ENCODE measurements around the gene BBS5. TPM values are rescaled to one million over a fixed set of nuclear protein-coding genes. Genes with fewer than 3 reads are reported as not detected.

BBS5 gene
- polyA plus RNA-seq, 5 donors, result 10.2 to 17.8 (median 14.7) TPM

DNA sequence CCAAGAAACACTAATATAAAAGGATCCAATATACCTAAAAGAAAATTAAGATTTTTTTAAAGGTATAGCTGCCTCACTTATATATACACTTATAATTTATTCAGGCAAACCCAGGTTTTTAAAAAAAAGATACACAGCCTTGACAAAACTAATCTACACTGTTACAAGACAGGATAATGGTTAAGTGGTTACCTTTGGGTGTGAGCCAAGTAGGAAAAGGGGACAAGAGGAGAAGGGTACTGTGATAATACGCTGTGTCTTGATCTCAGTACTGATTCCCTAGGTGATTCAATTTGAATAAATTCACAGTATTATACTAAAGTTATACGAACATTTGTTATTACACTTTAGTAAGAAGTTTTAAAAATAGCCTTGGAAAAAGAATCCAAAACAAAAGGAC, 60.9 kb downstream of the BBS5 start:
- no peak for DNase-seq

DNA sequence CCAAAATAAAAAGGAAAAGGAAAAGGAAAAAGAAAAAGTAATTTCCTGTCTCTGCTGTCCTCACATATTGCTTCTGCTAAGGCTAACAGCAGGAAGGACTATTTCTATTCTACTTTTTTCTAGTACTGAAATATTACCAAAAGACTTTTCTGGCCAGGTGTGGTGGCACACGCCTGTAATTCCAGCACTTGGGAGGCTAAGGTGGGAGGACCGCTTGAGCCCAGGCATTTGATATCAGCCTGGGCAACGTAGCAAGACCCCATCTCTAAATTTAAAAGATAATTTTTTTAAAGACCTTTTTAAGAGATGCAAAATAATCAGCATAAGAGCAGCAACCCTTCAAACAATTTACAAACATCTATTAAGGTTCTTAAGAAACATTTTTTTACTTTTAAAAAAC, 63.1 kb downstream of the BBS5 start:
- no peak for DNase-seq

DNA sequence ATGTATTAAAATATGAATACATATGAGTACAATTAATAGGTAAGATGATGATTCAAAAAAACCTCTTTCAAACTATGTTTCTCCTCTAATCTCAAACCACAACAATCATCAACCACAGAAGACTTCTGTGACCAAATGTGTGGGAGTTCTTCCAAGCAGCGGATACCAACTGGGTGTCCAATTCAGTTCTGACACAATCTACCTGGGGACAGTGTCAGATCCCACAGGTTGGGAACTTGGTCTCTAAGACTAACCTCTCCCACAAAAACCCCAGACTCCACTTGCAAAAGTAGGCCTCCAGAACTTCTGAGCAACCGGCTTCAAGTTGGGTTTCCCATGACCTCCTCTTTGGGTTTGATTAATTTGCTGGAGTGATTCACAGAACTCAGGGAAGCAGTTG, 67.5 kb downstream of the BBS5 start:
- DNase-seq, result no peak

Other genes starting within 250 kb of the BBS5 start
- 1 to 10 TPM; 1.9 to 4.3 (median 2.9) TPM for gene LRP2, start 117.0 kb upstream of the BBS5 start, polyA plus RNA-seq (ENCODE audit: insufficient read depth in 1 of 5, insufficient read length in 5 of 5, low replicate concordance in 1 of 5)
- 100 to 1,000 TPM in 1 of 5 donors, 1 to 10 TPM in 4; 1.2 to 126 (median 2.8) TPM for gene KLHL41, start 30.2 kb downstream of the BBS5 start, polyA plus RNA-seq (ENCODE audit: insufficient read depth in 1 of 5, insufficient read length in 5 of 5, low replicate concordance in 1 of 5)
- 10 to 100 TPM; 33.7 to 46.5 (median 41.4) TPM for gene FASTKD1, start 94.4 kb downstream of the BBS5 start, polyA plus RNA-seq (ENCODE audit: insufficient read depth in 1 of 5, insufficient read length in 5 of 5, low replicate concordance in 1 of 5)
- gene PPIG, start 104.9 kb downstream of the BBS5 start, polyA plus RNA-seq (ENCODE audit: insufficient read depth in 1 of 5, insufficient read length in 5 of 5, low replicate concordance in 1 of 5), result 100 to 1,000 TPM in 1 of 5 donors, 10 to 100 TPM in 4; 63.2 to 111 (median 94.8) TPM
- 1 to 10 TPM; 1.1 to 4.2 (median 2.3) TPM for gene CFAP210, start 214.9 kb downstream of the BBS5 start, polyA plus RNA-seq (ENCODE audit: insufficient read depth in 1 of 5, insufficient read length in 5 of 5, low replicate concordance in 1 of 5)
- 10 to 100 TPM in 4 of 5 donors, 1 to 10 TPM in 1; 9.4 to 17.0 (median 15.6) TPM for gene PHOSPHO2, start 215.0 kb downstream of the BBS5 start, polyA plus RNA-seq (ENCODE audit: insufficient read depth in 1 of 5, insufficient read length in 5 of 5, low replicate concordance in 1 of 5)

Measured in right lung (tissue), 5 donors.